HG03095 (cell line): ENCODE results near the gene BAAT.

Source experiments
- ATAC-seq: cut with Tn5 transposase; IDR thresholded peaks from one replicate; pipeline ENCODE4 v1.9.1; 2021; ENCODE audit warnings: moderate library complexity; ENCODE audit not compliant: unreplicated experiment

BAAT gene

GRCh38 chr9:101324245-101324804 is 60.5 kb downstream of the BAAT start:
- no peak for ATAC-seq

DNA sequence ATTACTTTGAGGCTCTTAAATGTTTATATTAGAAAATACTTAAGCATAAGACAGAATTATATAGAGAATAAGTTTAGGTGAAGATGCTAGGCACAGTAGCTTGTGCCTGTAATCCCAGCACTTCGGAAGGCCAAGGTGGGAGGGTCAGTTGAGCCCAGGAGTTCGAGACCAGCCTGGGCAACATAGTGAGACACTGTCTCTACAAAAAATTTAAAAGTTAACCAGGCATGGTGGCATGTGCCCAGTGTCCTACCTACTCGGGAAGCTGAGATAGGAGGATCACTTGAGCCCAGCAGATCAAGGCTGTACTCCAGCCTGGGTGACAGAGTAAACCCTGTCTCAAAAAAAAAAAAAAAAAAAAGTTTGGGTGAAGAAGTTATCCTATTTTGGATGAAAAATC is 61.7 kb downstream of the BAAT start:
- no peak for ATAC-seq

GRCh38 chr9:101317735-101318134 is 67.1 kb downstream of the BAAT start:
- ATAC-seq: no peak

DNA sequence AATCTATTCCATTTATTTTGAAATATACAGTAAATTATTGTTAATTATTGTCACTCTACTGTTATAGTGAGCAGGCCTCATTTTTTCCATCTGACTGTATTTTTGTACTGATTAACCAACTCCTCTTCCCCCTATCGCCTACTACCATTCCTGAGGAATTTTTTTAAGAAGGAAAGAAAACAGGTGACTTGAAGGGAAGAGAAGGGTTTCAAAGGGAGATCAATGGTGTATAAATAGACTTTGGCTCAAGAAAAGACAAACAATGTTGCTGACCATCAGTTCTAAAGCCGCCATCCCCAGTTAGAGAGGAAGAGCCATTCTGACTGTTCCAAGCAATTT is 69.7 kb downstream of the BAAT start:
- ATAC-seq: no peak

- no peak for ATAC-seq
Measured at GRCh38 chr9:101312661-101313060, 72.1 kb downstream of the BAAT start.

- peak; percentile 92 for ATAC-seq
Measured at GRCh38 chr9:101311758-101312420, 72.9 kb downstream of the BAAT start.

GRCh38 chr9:101311191-101311590 is 73.6 kb downstream of the BAAT start:
- no peak for ATAC-seq
